HEK293 (cell line): ENCODE measurements around the gene PPP2R1B.

Source experiments
- CTCF ChIA-PET: fragments of 350-600 bp; formaldehyde crosslinking; extraction: SDS; loops from one replicate; lab custom pipeline; 2021; ENCODE audit warnings: antibody characterized with exemption; lab: Yijun Ruan, JAX
- POLR2A ChIA-PET: fragments of 300-600 bp; formaldehyde crosslinking; extraction: SDS; loops from one replicate; lab custom pipeline; 2020; ENCODE audit warnings: antibody characterized with exemption, inconsistent platforms; lab: Yijun Ruan, JAX
- H3K27ac ChIP-seq: fragments of 200-500 bp; sonication (Bioruptor generic); 2 replicates; pipeline ENCODE4 v1.5.1; 2014; ENCODE audit warnings: low read depth, low read length, control low read depth, inconsistent platforms; ENCODE audit errors: extremely low read depth
- H3K36me3 ChIP-seq, 2 experiments: fragments of 200-500 bp in 1 of 2; sonication (Bioruptor generic) in 1 of 2; 1 replicate in 1 of 2; 2 replicates in 1 of 2; pipeline ENCODE4 v1.5.1; 2014 to 2017; ENCODE audit warnings: inconsistent platforms in 2 of 2, low read length in 2 of 2; ENCODE audit not compliant: control insufficient read depth in 2 of 2, insufficient read depth in 1 of 2
- H3K4me1 ChIP-seq: fragments of 200-500 bp; sonication (Bioruptor generic); 2 replicates; pipeline ENCODE4 v1.5.1; 2014; ENCODE audit warnings: mild to moderate bottlenecking, low read length, inconsistent platforms; ENCODE audit not compliant: control insufficient read depth, insufficient read depth
- H3K4me3 ChIP-seq: 2 replicates; pipeline ENCODE4 v1.5.1; 2011; ENCODE audit warnings: low read depth, mild to moderate bottlenecking, control low read depth, low read length, moderate library complexity
- H3K9me3 ChIP-seq: fragments of 200-500 bp; sonication (Bioruptor generic); 2 replicates; pipeline ENCODE4 v1.5.1; 2014; ENCODE audit warnings: low read depth, low read length, inconsistent platforms; ENCODE audit not compliant: control insufficient read depth, insufficient read depth
- BCL11A ChIP-seq: fragments of 450-650 bp; formaldehyde crosslinking; IDR thresholded peaks from 2 replicates; pipeline ENCODE4 v1.5.1; 2016; ENCODE audit warnings: low read depth, missing biosample characterization, missing genetic modification characterization
- HOXC10 ChIP-seq: sonication (generic); formaldehyde crosslinking; IDR thresholded peaks from 2 replicates; pipeline ENCODE4 v1.8.1; 2023; ENCODE audit warnings: mild to moderate bottlenecking, missing genetic modification reagents
- REST ChIP-seq: fragments of 450-650 bp; formaldehyde crosslinking; IDR thresholded peaks from 2 replicates; pipeline ENCODE4 v1.5.1; 2016; ENCODE audit warnings: missing biosample characterization, missing genetic modification characterization
- SP3 ChIP-seq: fragments of 450-650 bp; formaldehyde crosslinking; IDR thresholded peaks from 2 replicates; pipeline ENCODE4 v1.5.1; 2016; ENCODE audit warnings: missing biosample characterization, missing genetic modification characterization
- WT1 ChIP-seq: fragments of 450-650 bp; formaldehyde crosslinking; IDR thresholded peaks from 2 replicates; pipeline ENCODE4 v1.5.1; 2016; ENCODE audit warnings: missing biosample characterization, missing genetic modification characterization
- ZBTB10 ChIP-seq: fragments of 450-650 bp; formaldehyde crosslinking; IDR thresholded peaks from 2 replicates; pipeline ENCODE4 v1.5.1; 2016; ENCODE audit warnings: missing biosample characterization, missing genetic modification characterization
- ZBTB11 ChIP-seq: fragments of 450-650 bp; formaldehyde crosslinking; conservative IDR thresholded peaks from 2 replicates; pipeline ENCODE4 v1.5.1; 2016; ENCODE audit warnings: low read depth, missing biosample characterization, missing genetic modification characterization
- ZBTB6 ChIP-seq: fragments of 450-650 bp; formaldehyde crosslinking; IDR thresholded peaks from 2 replicates; pipeline ENCODE4 v1.5.1; 2017; ENCODE audit warnings: missing biosample characterization, missing genetic modification characterization
- ZNF140 ChIP-seq: fragments of 450-650 bp; formaldehyde crosslinking; IDR thresholded peaks from 2 replicates; pipeline ENCODE4 v1.5.1; 2016; ENCODE audit warnings: missing biosample characterization, missing genetic modification characterization
- ZNF239 ChIP-seq: fragments of 450-650 bp; formaldehyde crosslinking; IDR thresholded peaks from 2 replicates; pipeline ENCODE4 v1.5.1; 2016; ENCODE audit warnings: missing biosample characterization, missing genetic modification characterization
- ZNF24 ChIP-seq: fragments of 450-650 bp; formaldehyde crosslinking; IDR thresholded peaks from 2 replicates; pipeline ENCODE4 v1.5.1; 2016; ENCODE audit warnings: missing biosample characterization, missing genetic modification characterization
- ZNF341 ChIP-seq: fragments of 450-650 bp; formaldehyde crosslinking; IDR thresholded peaks from 2 replicates; pipeline ENCODE4; 2016; ENCODE audit warnings: low read depth, missing biosample characterization, missing genetic modification characterization
- ZNF423 ChIP-seq: fragments of 450-650 bp; formaldehyde crosslinking; IDR thresholded peaks from 2 replicates; pipeline ENCODE4 v1.5.1; 2016; ENCODE audit warnings: missing biosample characterization, missing genetic modification characterization
- ZNF426 ChIP-seq: fragments of 450-650 bp; formaldehyde crosslinking; IDR thresholded peaks from 2 replicates; pipeline ENCODE4 v1.5.1; 2017; ENCODE audit warnings: missing biosample characterization, missing genetic modification characterization, mild to moderate bottlenecking, inconsistent platforms, moderate library complexity
- ZNF561 ChIP-seq: fragments of 450-650 bp; IDR thresholded peaks from 2 replicates; pipeline ENCODE4 v1.5.1; 2018; ENCODE audit warnings: missing biosample characterization, missing genetic modification characterization, borderline replicate concordance
- ZNF600 ChIP-seq: fragments of 450-650 bp; formaldehyde crosslinking; IDR thresholded peaks from 2 replicates; pipeline ENCODE4 v1.5.1; 2016; ENCODE audit warnings: missing biosample characterization, missing genetic modification characterization
- ZSCAN23 ChIP-seq: fragments of 450-650 bp; formaldehyde crosslinking; IDR thresholded peaks from 2 replicates; pipeline ENCODE4 v1.5.1; 2016; ENCODE audit warnings: missing biosample characterization, missing genetic modification characterization

The PPP2R1B gene

GRCh38 chr11:111718859-111719258 is 47.3 kb downstream of the PPP2R1B start:
- POLR2A ChIA-PET: no interaction called here
- Histone ChIP-seq H3K36me3 (peaks cover 0 to 63% of the 10 kb centered on the region in 2 experiments; a peak in 2 of 3 replicates), H3K4me1 (peaks cover 4% of the 10 kb centered on the region), H3K4me3 (no peak overlapping the region), H3K9me3 (no peaks in the 10 kb centered on the region), H3K27ac (no peak overlapping the region)
- CTCF ChIA-PET: interaction anchor here (0.5 to 1.1 kb wide), 2 partner anchors 114 to 562 kb away, joined by 3 read pairs; no protein-coding TSS in a partner anchor
- no peak for TF ChIP-seq SP3 (tag by site-specific recombination)
- TF ChIP-seq ZNF600 (tag by site-specific recombination): 0 out of 2 replicates have a peak, but pooled peaks have one; percentile 32
- TF ChIP-seq ZNF561 (tag by site-specific recombination): no peak
- TF ChIP-seq ZNF239: no peak
- no peak for TF ChIP-seq ZNF140 (tag by site-specific recombination)
- TF ChIP-seq HOXC10 (CRISPR knock-in tag): no peak
- no peak for TF ChIP-seq ZBTB6 (tag by site-specific recombination)
- no peak for TF ChIP-seq ZNF24 (tag by site-specific recombination)
- no peak for TF ChIP-seq ZNF426 (tag by site-specific recombination)
- no peak for TF ChIP-seq BCL11A (tag by site-specific recombination)
- no peak for TF ChIP-seq WT1 (tag by site-specific recombination)
- TF ChIP-seq ZNF341: no peak
- TF ChIP-seq ZBTB11 (tag by site-specific recombination): peak; percentile 45; the same call in 1 of the 2 replicates
- TF ChIP-seq ZNF423: no peak
- no peak for TF ChIP-seq ZSCAN23 (tag by site-specific recombination)
- no peak for TF ChIP-seq REST (tag by site-specific recombination)
- no peak for TF ChIP-seq ZBTB10 (tag by site-specific recombination)
